Measurements from ENCODE around the gene TPRA1.

- TF ChIP-seq CTCF (conservative IDR thresholded peaks at IDR 0.05 in 1 of 2, IDR thresholded peaks at IDR 0.05 in 1 of 2; ENCODE audit: extremely low read depth in 1 of 2, insufficient read depth in 1 of 2, low read depth in 1 of 2, low read length in 2 of 2) (no peak), EZH2 (IDR thresholded peaks at IDR 0.05; ENCODE audit: borderline replicate concordance, low read length) (no peak)
Observed at GRCh38 chr3:127544803-127545201, 45.7 kb downstream of the TPRA1 start.

Data from mammary epithelial cell (primary cell).